NOMO-1 treated with DMSO at 0.1 percent for 48 hours (cell line): Measurements from ENCODE around the gene TBC1D9B.
A peak's percentile ranks its signal among the peaks of the same experiment; 100 is the strongest.

Source experiments
- DNase-seq: peaks from one replicate; lab custom pipeline; 2025; ENCODE audit not compliant: unreplicated experiment; lab: John Stamatoyannopoulos, UW

Gene TBC1D9B

GRCh38 chr5:179870952-179871351 is 36.7 kb downstream of the TBC1D9B start:
- no peak for DNase-seq

- no peak for DNase-seq
Measured at GRCh38 chr5:179870403-179870903, 37.2 kb downstream of the TBC1D9B start.

GRCh38 chr5:179869641-179870402 is 37.9 kb downstream of the TBC1D9B start:
- DNase-seq = no peak

GRCh38 chr5:179869101-179869500 is 38.6 kb downstream of the TBC1D9B start:
- DNase-seq = no peak

- DNase-seq = no peak
Measured at GRCh38 chr5:179868541-179868940, 39.2 kb downstream of the TBC1D9B start.

- DNase-seq = no peak
Measured at GRCh38 chr5:179867476-179867875, 40.2 kb downstream of the TBC1D9B start.

GRCh38 chr5:179867079-179867465 is 40.6 kb downstream of the TBC1D9B start:
- DNase-seq = no peak

- no peak for DNase-seq
Measured at GRCh38 chr5:179866241-179867078, 41.2 kb downstream of the TBC1D9B start.

- no peak for DNase-seq
Measured at GRCh38 chr5:179865491-179866240, 42.0 kb downstream of the TBC1D9B start.

- DNase-seq = no peak
Measured at GRCh38 chr5:179864686-179865085, 43.0 kb downstream of the TBC1D9B start.

- no peak for DNase-seq
Measured at GRCh38 chr5:179863449-179864085, 44.1 kb downstream of the TBC1D9B start.

GRCh38 chr5:179862891-179863290 is 44.8 kb downstream of the TBC1D9B start:
- no peak for DNase-seq

GRCh38 chr5:179862296-179862695 is 45.4 kb downstream of the TBC1D9B start:
- no peak for DNase-seq

- DNase-seq = no peak
Measured at GRCh38 chr5:179860301-179860700, 47.4 kb downstream of the TBC1D9B start.

GRCh38 chr5:179858586-179859427 is 48.9 kb downstream of the TBC1D9B start, which contains the start of gene MRNIP:
TSS of gene MRNIP (minus strand) at chr5:179858817. CDS start at chr5:179858796, 21 bp downstream.
- peak; percentile 96 for DNase-seq

- peak; percentile 38 for DNase-seq
Measured at GRCh38 chr5:179858241-179858585, 49.5 kb downstream of the TBC1D9B start.

- no peak for DNase-seq
Measured at GRCh38 chr5:179854356-179854755, 53.3 kb downstream of the TBC1D9B start.

GRCh38 chr5:179852993-179853547 is 54.6 kb downstream of the TBC1D9B start:
- DNase-seq = peak; percentile 79

- no peak for DNase-seq
Measured at GRCh38 chr5:179841621-179842020, 66.1 kb downstream of the TBC1D9B start.

- DNase-seq = no peak
Measured at GRCh38 chr5:179840766-179841165, 66.9 kb downstream of the TBC1D9B start.
